ENCODE data around the gene TOP2B.

TOP2B gene

GRCh38 chr3:25567806-25568524, 96.7 kb downstream of the TOP2B start:
- Histone ChIP-seq H3K9me3 (ENCODE audit: control insufficient read depth, insufficient read depth, low read depth, low read length) (no peaks in the 10 kb centered on the region), H3K36me3 (ENCODE audit: control insufficient read depth in 2 of 2, insufficient read depth in 1 of 2, low read length in 2 of 2) (no peaks in the 10 kb centered on the region), H3K4me1 (ENCODE audit: control insufficient read depth, insufficient read depth, low read length) (no peaks in the 10 kb centered on the region), H3K4me3 (ENCODE audit: low read depth, low read length) (no peak overlapping the region), H3K27ac (ENCODE audit: extremely low read depth, low read depth, low read length) (no peak overlapping the region)
- ChIA-PET CTCF (no interaction called here), POLR2A (no interaction called here)
- TF ChIP-seq ZNF585B (tag by site-specific recombination; IDR thresholded peaks at IDR 0.05) (no peak), ZNF121 (tag by site-specific recombination; IDR thresholded peaks at IDR 0.05) (no peak), ZNF394 (tag by site-specific recombination; IDR thresholded peaks at IDR 0.05; ENCODE audit: borderline replicate concordance) (no peak), ZNF48 (tag by site-specific recombination; IDR thresholded peaks at IDR 0.05) (no peak), EGR2 (tag by site-specific recombination; IDR thresholded peaks at IDR 0.05; ENCODE audit: low read depth) (no peak), ZSCAN5A (tag by site-specific recombination; IDR thresholded peaks at IDR 0.05) (no peak), PBX3 (CRISPR knock-in tag; IDR thresholded peaks at IDR 0.05) (no peak), ZNF704 (tag by site-specific recombination; IDR thresholded peaks at IDR 0.05) (no peak), ZNF544 (tag by site-specific recombination; IDR thresholded peaks at IDR 0.05) (no peak), HOXA7 (CRISPR knock-in tag; IDR thresholded peaks at IDR 0.05; ENCODE audit: borderline replicate concordance) (no peak), ZNF670 (tag by site-specific recombination; IDR thresholded peaks at IDR 0.05; ENCODE audit: low read depth) (no peak), ZNF311 (tag by site-specific recombination; IDR thresholded peaks at IDR 0.05; ENCODE audit: borderline replicate concordance) (no peak), ZNF335 (tag by site-specific recombination; conservative IDR thresholded peaks at IDR 0.05) (no peak), ZNF148 (tag by site-specific recombination; IDR thresholded peaks at IDR 0.05; ENCODE audit: borderline replicate concordance) (no peak), TCF7L2 (IDR thresholded peaks at IDR 0.05; ENCODE audit: borderline replicate concordance, low read depth, low read length) (no peak), ZNF211 (tag by site-specific recombination; IDR thresholded peaks at IDR 0.05; ENCODE audit: low read depth) (no peak)

GRCh38 chr3:25567388-25567787, 97.3 kb downstream of the TOP2B start:
- no peaks in the 10 kb centered on the region for H3K9me3 ChIP-seq (ENCODE audit: control insufficient read depth, insufficient read depth, low read depth, low read length)
- no peak overlapping the region for H3K4me3 ChIP-seq (ENCODE audit: low read depth, low read length)
- ChIA-PET CTCF (no interaction called here), POLR2A (no interaction called here)
- H3K27ac ChIP-seq (ENCODE audit: extremely low read depth, low read depth, low read length), result no peak overlapping the region
- TF ChIP-seq ZNF600 (tag by site-specific recombination; IDR thresholded peaks at IDR 0.05), result no peak
- no peak for TF ChIP-seq GLIS2 (tag by site-specific recombination; IDR thresholded peaks at IDR 0.05)
- TF ChIP-seq CTCF (tag by site-specific recombination; IDR thresholded peaks at IDR 0.05), result no peak
- no peaks in the 10 kb centered on the region for H3K4me1 ChIP-seq (ENCODE audit: control insufficient read depth, insufficient read depth, low read length)
- H3K36me3 ChIP-seq (ENCODE audit: control insufficient read depth in 2 of 2, insufficient read depth in 1 of 2, low read length in 2 of 2), result no peaks in the 10 kb centered on the region

Data from HEK293 (cell line).